Upper lobe of left lung (tissue), 6 donors: ENCODE results near the gene CHIC1. TPM values are rescaled to one million over a fixed set of nuclear protein-coding genes. Genes with fewer than 3 reads are reported as not detected.
"Not testable (repeated sequence)": the region's sequence is repeated elsewhere in the genome, so short reads cannot be mapped to it uniquely, and the experiment has no call there.

Source experiments
- ATAC-seq, 2 donors: fragments of 200-7000 bp; cut with Tn5 transposase; one replicate each; pipeline ENCODE4 v1.9.1; 2022; ENCODE audit warnings: mild to moderate bottlenecking in 2 of 2, moderate library complexity in 2 of 2; ENCODE audit not compliant: low FRiP score in 2 of 2
- DNase-seq, 2 donors: peaks; one replicate each; pipeline ENCODE4 v3.0.0-alpha.2; 2019 to 2020
- H3K27ac ChIP-seq, 4 donors: fragments of 200-600 bp; sonication (generic); one replicate each; pipeline ENCODE4 v1.5.1; 2016 to 2019
- H3K27me3 ChIP-seq, 4 donors: fragments of 200-600 bp; sonication (generic); one replicate each; pipeline ENCODE4 v1.5.1; 2017 to 2019
- H3K36me3 ChIP-seq, 4 donors: fragments of 200-600 bp; sonication (generic); one replicate each; pipeline ENCODE4 v1.5.1; 2016 to 2019
- H3K4me1 ChIP-seq, 4 donors: fragments of 200-600 bp; sonication (generic); one replicate each; pipeline ENCODE4 v1.5.1; 2018 to 2019
- H3K4me3 ChIP-seq, 4 donors: fragments of 200-600 bp; sonication (generic); one replicate each; pipeline ENCODE4 v1.5.1; 2017 to 2019; ENCODE audit warnings: mild to moderate bottlenecking in 2 of 4, moderate library complexity in 1 of 4
- H3K9me3 ChIP-seq, 4 donors: fragments of 200-600 bp; sonication (generic); one replicate each; pipeline ENCODE4 v1.5.1; 2018 to 2019
- EP300 ChIP-seq, 4 donors: sonication (generic); formaldehyde crosslinking; IDR thresholded peaks; one replicate each; pipeline ENCODE4 v1.5.1; 2017; ENCODE audit warnings: antibody characterized with exemption in 4 of 4, control low read depth in 2 of 4
- POLR2A ChIP-seq, 4 donors: fragments of 450-650 bp; IDR thresholded peaks; one replicate each; pipeline ENCODE4 v1.5.1; 2016 to 2017; ENCODE audit warnings: antibody characterized with exemption in 4 of 4, mild to moderate bottlenecking in 2 of 4
- POLR2AphosphoS5 ChIP-seq, 2 donors: sonication (generic); formaldehyde crosslinking; IDR thresholded peaks; one replicate each; pipeline ENCODE4 v1.5.1; 2017; ENCODE audit warnings: antibody characterized with exemption in 2 of 2
- WGBS, 2 donors: methylation state at CpG; one replicate each; pipeline ENCODE4 v1.1.5; 2017 to 2018; 5-methylcytosine and 5-hydroxymethylcytosine counted together
- total RNA-seq, 6 donors: library from RNA; depleted of rRNA in 4 of 6; stranded (reverse); fragments of >200 nt in 4 of 6; gene quantifications; one replicate each; pipeline versions ENCODE4 v1.1.0 to v1.2.1, GENCODE V29; 2016 to 2021
- TF ChIP-seq, protein P1 (sequence below), 6 experiments: fragments of 450-650 bp in 4 of 6; fragments of 200-600 bp in 2 of 6; sonication (generic) in 2 of 6; IDR thresholded peaks; one replicate each; pipeline ENCODE4 v1.5.1; 2016 to 2019; ENCODE audit warnings: antibody characterized with exemption in 6 of 6
- donor health status: DM: no; HTN: no; CAD: no; lungs with moderate emphysema.
- donor health status: DM: no; HTN: yes; CAD: no; lungs with severe emphysema.

The CHIC1 gene
- total RNA-seq: 10 to 100 TPM in 1 of 6 donors, 1 to 10 TPM in 5; 3.4 to 15.1 (median 6.1) TPM

DNA sequence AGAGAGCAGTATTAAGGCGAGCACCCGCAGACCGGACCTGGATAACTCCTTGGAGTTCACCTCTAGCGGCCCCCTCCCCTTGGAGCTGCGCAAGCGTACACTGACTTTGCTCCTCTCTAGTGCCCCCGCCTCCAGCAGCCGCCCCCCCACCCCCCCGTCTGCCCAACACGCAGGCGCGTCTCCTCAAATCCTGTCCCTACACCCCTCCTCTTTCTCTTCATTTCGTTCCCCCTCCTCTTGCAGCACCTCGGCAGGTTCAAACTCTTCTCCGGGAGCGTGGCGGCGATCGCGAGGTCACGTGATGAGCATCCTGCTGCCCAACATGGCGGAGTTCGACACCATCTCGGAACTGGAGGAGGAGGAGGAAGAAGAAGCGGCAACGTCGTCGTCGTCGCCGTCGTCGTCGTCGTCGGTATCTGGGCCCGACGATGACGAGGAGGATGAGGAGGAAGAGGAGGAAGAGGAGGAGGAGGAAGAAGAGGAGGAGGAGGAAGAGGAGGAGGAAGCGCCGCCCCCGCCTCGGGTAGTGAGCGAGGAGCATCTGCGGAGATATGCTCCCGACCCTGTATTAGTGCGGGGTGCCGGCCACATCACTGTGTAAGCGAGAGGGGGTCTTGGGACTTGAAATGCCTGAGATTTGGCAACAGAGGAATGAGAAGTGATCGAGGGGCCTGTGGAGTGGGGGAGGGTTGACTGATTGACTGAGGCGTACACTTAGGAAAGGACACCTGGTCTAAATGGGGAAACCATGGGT, at the start of gene CHIC1:
TSS of gene CHIC1 (plus strand) at position 214 of the 754 bp plus-strand sequence. CDS start at position 302, 88 bp downstream.
- peaks cover 0 to 5% (median 0%) of the 10 kb centered on the region in 4 donors for H3K4me1 ChIP-seq
- WGBS, 2 donors: 1 to 19% methylated on average over 29 to 45 of the region's 51 CpGs
- peak within 1 kb of the TSS; percentile 76 to 85 (median 81) for H3K27ac ChIP-seq
- H3K9me3 ChIP-seq: no peaks in the 10 kb centered on the region
- ATAC-seq (peak; percentile 82 to 88), DNase-seq (peak; percentile 58 to 88)
- peak within 1 kb of the TSS; percentile 23 to 71 (median 61) for H3K4me3 ChIP-seq
- H3K27me3 ChIP-seq: no peaks in the 10 kb centered on the region
- TF ChIP-seq, protein P1, sequence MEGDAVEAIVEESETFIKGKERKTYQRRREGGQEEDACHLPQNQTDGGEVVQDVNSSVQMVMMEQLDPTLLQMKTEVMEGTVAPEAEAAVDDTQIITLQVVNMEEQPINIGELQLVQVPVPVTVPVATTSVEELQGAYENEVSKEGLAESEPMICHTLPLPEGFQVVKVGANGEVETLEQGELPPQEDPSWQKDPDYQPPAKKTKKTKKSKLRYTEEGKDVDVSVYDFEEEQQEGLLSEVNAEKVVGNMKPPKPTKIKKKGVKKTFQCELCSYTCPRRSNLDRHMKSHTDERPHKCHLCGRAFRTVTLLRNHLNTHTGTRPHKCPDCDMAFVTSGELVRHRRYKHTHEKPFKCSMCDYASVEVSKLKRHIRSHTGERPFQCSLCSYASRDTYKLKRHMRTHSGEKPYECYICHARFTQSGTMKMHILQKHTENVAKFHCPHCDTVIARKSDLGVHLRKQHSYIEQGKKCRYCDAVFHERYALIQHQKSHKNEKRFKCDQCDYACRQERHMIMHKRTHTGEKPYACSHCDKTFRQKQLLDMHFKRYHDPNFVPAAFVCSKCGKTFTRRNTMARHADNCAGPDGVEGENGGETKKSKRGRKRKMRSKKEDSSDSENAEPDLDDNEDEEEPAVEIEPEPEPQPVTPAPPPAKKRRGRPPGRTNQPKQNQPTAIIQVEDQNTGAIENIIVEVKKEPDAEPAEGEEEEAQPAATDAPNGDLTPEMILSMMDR (IDR thresholded peaks at IDR 0.05): no peak
- TF ChIP-seq POLR2AphosphoS5 (IDR thresholded peaks at IDR 0.05) (no peak), EP300 (IDR thresholded peaks at IDR 0.05) (no peak), POLR2A (IDR thresholded peaks at IDR 0.05) (peak in 1 of 4 donors; percentile 17)
- H3K36me3 ChIP-seq: no peaks in the 10 kb centered on the region

DNA sequence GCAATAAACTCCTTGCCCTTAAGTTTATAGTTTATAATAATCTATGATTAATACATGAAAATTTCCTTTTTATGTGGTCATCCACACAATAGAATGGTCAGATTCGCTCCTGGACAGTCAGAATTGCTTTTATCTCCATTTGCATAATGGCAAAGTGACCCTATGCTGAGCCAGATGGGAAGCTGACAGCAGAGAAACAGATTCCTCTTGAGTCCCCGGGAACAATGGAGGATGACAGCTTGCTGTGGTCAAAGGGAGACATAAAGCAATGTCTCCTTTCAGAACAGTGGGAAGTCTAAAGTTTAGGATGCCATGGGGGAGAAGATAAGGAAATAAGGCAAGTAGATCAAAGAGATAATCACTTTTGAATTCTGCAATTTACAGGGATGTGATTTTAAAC, 40.2 kb upstream of the CHIC1 start:
- not testable (repeated sequence) for H3K27ac ChIP-seq, H3K36me3 ChIP-seq, DNase-seq, H3K4me1 ChIP-seq, H3K27me3 ChIP-seq, H3K9me3 ChIP-seq, H3K4me3 ChIP-seq, ATAC-seq
- WGBS, 2 donors: 64 to 72% methylated on average over 2 of the region's 2 CpGs

DNA sequence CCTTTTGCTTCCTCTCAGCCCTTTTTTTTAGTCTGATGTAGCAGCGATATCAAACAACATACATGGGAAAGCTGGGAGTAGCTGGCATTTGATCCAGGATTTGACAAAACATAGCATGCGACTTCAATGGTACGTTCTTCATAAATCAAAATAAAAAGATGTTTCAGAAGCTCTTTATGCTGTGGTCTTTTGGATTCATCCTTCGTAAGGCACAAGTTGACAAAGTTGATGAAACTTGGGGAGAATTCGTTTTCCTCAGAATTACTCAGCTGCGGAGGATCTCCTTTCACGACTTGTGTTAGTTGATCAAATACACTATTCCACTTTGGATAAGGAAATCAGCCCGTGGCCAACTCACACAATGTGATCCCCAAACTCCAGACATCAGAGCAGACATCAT, 38.1 kb upstream of the CHIC1 start:
- Histone ChIP-seq H3K36me3 (no peaks in the 10 kb centered on the region), H3K4me3 (no peak overlapping the region), H3K27ac (no peak overlapping the region), H3K9me3 (peaks cover 0 to 5% (median 0%) of the 10 kb centered on the region in 4 donors), H3K27me3 (no peaks in the 10 kb centered on the region), H3K4me1 (no peaks in the 10 kb centered on the region)
- TF ChIP-seq POLR2A (IDR thresholded peaks at IDR 0.05): no peak
- TF ChIP-seq, protein P1 (IDR thresholded peaks at IDR 0.05): no peak
- TF ChIP-seq POLR2AphosphoS5 (IDR thresholded peaks at IDR 0.05): no peak
- TF ChIP-seq EP300 (IDR thresholded peaks at IDR 0.05): no peak
- DNase-seq (no peak), ATAC-seq (no peak)
- 75 to 97% methylated on average over 7 to 8 of the region's 8 CpGs for WGBS, 2 donors

DNA sequence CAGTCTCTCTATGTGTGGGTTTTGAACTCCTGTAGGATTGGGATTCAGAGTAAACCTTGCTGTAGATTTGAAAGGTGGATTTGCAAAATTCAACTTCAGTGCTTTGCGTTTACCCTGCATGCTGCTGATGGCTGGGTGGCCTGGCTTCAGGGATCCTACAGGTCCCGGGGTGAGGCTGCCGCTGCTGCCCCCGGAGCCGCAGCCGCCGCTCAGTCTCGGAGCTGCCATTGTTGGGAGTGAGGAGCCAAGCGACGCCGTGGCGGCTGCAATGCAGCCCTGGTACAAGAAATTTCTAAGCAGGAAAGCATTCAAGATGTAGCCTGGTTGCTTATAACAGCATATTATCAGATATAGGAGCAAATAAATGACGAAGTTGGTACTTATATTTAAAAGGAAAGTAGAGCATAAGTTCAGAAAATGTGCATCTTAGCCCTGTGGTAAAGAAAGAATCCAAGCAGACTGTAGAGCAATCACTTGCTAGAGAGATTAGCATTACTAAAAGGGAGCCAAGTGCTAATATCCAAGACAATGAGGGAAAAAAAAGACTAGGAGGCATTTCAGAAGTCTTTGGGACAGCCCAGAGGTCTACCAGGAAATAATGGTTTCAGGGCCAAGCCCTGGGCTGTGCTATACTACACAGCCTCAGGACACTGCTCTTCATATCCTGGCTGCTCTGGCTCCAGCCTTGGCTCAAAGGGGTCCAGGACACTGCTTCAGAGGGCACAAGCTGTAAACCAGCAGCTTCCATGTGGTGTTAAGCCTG, 36.9 kb upstream of the CHIC1 start:
- ATAC-seq (no peak), DNase-seq (peak in 1 of 2 donors; percentile 27)
- no peaks in the 10 kb centered on the region for H3K4me1 ChIP-seq
- no peak overlapping the region for H3K4me3 ChIP-seq
- peaks cover 0 to 6% (median 0%) of the 10 kb centered on the region in 4 donors for H3K9me3 ChIP-seq
- TF ChIP-seq, protein P1 (IDR thresholded peaks at IDR 0.05): no peak
- no peaks in the 10 kb centered on the region for H3K27me3 ChIP-seq
- H3K27ac ChIP-seq: no peak overlapping the region
- no peaks in the 10 kb centered on the region for H3K36me3 ChIP-seq
- WGBS, 2 donors: 8 to 38% methylated on average over 1 to 12 of the region's 13 CpGs

DNA sequence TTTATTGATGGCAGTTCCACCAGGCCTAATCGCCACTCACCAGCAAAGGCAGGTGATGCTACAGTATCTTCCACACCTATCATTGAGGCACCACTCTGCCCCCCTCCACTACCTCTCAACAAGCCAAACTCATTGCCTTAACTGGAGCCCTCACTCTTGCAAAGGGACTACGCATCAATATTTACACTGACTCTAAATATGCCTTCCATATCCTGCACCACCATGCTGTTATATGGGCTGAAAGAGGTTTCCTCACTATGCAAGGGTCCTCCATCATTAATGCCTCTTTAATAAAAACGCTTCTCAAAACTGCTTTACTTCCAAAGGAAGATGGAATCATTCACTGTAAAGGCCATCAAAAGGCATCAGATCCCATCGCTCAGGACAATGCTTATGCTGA, 31.3 kb upstream of the CHIC1 start:
- not testable (repeated sequence) for DNase-seq, ATAC-seq, H3K27me3 ChIP-seq, H3K36me3 ChIP-seq, H3K4me3 ChIP-seq, H3K27ac ChIP-seq, H3K4me1 ChIP-seq
- peaks cover 0 to 10% (median 0%) of the 10 kb centered on the region in 4 donors for H3K9me3 ChIP-seq
- 82 to 93% methylated on average over 4 of the region's 4 CpGs for WGBS, 2 donors
